A549 treated with AZD2906 at 1 μM for 4 hours (cell line): Measurements from ENCODE around the gene NKAPL. TPM values are rescaled to one million over a fixed set of nuclear protein-coding genes. Genes with fewer than 3 reads are reported as not detected.

Experiments used
- total RNA-seq: library from RNA; stranded (reverse); fragments of 200-300 nt; extraction: Qiagen RNA extraction; gene quantifications from 5 replicates; pipeline ENCODE4 v1.2.3, GENCODE V29; 2022

NKAPL gene
- not detected in 5 replicates for total RNA-seq

DNA sequence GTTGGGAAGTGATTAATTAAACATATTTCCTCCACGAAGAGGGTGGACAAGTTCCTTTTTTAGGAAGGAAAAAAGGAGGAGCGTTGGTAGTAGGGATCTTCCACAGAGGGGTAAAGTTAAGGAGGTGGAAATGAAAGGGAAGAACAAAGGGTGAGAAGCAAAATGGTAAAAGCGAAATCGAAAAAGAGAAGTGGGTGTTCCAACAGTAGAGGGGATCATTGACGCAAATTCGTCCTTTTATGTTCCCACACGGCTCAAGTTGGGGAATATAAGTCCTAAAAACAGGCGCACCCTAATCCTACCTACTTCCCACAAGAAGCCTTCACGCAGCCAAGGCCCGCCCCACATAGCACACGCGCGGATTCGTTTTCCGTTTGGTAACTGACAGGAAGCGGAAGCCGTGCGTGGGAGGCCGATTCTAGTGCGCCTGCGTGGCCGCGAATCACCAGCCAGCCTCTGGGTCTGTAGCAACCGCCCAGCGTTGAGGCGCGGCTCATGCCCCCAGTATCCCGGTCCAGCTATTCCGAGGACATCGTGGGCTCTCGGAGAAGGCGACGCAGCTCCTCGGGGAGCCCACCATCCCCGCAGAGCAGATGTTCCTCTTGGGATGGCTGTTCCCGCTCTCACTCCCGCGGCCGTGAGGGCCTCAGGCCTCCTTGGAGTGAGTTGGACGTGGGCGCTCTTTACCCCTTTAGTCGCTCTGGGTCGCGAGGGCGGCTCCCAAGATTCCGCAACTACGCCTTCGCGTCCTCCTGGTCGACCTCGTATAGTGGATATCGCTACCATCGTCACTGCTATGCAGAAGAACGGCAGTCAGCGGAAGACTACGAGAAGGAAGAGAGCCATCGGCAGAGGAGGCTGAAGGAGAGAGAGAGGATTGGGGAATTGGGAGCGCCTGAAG lies at the start of gene NKAPL:
TSS of gene NKAPL (plus strand) at position 421 of the 901 bp plus-strand sequence. CDS start at position 496, 75 bp downstream.

DNA sequence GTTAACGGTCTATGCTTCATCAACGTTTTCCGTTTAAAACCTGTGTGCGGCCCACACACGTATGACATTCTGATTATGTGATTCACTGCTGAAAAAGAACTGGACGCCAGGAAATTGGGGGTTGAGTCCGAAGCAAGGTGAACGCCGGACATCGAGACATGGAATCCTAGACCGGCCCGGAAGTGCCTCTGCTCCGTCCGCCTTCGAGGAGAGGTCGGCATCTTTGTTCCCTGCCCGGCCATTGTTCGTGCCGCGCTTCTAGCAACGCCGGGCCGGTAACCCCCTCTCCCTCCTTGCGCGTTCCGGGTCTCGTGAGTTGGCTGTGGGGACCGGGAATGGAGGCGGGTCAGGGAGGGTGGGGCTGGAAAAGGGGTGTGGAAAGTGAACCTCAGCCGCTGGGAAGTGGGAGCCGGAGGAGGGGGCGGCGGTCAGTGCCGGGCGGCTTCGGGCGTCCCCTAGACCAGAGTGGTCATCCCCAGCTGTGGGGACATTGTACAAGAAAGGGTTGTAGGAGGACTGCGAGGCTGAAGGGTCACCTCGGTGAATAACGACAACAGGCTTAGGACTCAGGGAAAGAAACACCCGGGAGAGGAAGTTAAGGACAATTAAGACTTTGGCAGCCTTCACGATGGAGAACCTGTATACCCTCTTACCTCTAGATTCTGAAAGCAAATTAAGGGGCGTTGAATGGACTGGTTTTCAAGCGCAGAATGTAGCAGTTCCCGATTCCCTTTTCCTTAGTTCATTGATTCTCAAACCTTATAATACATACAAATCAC lies 33.9 kb upstream of the NKAPL start, which contains the start of gene ZSCAN9:
TSS of gene ZSCAN9 (plus strand) at position 220 of the 779 bp plus-strand sequence. CDS start 1,810 bp downstream, outside the sequence.

DNA sequence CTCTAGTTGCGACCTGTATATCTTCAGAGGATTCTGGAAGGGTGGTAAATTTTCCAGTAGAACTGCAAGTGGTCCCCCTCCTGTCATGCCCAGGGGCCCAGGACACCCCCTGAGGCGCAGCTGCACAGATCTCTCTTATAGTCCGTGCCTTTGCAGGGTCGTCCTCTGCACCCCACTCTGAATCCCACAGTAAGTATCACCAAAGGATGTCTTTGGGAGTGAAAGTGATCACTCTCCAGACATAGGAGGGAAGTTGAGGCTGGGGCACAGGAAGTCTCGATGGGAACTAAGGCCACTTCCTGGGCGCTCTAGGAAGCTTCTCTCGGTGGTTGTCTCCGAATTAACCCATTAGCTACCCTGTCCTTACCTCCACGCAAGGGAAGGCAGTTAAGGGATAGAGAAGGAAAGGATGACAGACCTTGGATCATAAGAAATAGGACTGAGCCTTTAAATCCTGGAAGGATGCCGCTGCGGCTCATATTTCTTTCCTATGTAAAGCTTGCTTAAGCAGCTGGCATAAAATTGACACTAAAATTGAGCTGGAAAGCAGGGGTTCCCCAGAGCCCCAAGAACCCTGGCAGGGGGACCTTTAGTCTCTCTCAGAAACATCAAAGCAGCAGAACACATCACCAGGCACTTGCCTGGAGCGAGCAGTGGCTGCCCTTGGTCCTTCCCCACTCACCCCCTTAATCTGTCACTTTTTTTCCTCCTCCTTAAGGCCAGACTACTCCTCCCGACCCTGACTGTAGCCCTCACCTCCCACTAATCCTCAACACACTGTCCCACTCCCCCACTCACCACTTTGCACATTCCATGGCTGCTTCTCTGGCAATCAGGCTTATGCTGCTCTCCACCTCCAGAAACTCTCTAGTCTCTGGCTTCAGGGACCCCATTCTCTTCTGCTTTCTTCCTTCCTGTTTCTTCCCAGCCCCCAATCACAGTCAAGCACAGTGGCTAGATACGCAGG lies 6.8 kb upstream of the NKAPL start, which contains the start of gene ZKSCAN4:
TSS of gene ZKSCAN4 (minus strand) at position 261 of the 967 bp plus-strand sequence. CDS start 289 bp downstream, outside the sequence.

DNA sequence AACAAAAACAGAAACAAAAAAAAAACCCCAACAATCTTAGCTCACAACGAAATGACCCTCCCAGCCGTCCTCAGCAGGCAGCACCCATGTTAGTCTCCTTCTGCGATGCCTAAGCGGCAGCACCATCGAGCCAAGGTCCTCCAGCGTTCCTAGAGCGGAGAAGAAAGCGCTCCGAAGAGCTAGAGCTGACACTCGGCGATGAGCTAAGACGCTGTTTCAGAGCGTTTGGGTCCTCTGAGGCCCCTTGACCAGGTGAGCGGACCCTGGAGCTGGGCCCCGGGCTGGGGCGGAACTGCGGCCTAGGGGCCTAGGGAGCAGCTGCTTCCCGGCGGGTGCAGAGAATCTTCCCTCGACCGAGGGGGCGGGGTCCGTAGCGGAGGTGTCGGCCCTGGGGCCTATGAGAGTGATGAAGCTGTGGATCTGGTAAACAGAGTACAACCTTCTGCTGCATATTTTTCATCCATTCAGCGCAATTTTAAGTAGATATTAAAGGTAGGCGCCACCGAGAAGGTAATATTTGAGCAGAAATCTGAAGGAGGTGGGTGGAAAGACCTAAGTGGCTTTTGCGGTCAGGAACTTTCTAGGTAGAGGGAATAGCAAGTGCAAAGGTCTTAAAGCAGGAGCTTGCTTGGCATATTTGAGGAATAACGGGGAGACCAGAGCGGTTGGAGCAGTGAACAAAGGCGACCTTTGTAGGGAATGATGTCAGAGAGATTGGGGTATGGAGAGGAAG lies 8.0 kb downstream of the NKAPL start, which contains the start of gene ZSCAN26:
TSS of gene ZSCAN26 (plus strand) at position 182 of the 733 bp plus-strand sequence. CDS start 4,777 bp downstream, outside the sequence.

DNA sequence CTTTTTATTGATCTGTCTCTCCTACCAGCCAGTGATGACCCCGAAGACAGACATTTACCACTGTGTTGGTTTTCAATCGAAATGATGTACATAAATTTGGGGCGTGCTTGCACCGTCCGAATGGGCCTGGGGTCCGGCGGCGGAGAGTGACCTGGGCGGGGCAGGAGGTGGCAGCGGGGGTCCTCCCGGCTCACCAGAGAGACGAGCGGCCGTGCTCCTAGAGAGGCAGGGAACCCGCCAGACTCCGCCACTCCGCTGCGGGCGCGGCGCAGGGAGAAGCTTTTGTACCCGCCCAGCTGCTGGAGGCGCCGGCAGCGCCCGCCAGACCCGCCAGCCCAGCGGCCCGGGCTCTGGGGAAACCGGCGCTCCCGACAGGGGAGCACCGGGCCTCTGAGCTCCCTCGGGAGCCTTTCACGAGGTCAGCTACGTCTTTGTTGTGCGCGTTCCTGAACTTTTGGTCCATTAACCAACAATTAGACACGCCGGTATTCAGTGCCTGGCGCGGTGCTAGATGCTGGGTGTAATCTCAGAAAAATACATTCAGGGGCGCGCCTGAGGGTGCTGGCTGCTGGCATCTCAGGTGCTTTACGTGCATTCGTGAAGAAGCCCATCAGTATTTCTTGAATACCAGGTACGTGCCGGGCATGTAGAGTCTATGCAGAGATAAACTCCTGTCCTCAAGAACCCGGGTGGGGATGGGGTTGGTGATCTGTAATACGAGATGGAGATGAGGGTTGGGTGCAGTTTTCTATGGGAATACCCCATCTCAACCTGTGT lies 22.4 kb downstream of the NKAPL start, which contains the start of gene PGBD1:
TSS of gene PGBD1 (plus strand) at position 285 of the 777 bp plus-strand sequence. CDS start 2,242 bp downstream, outside the sequence.

Other genes with a start within 250 kb of the NKAPL start
- gene ZNF165, start 178.7 kb upstream of the NKAPL start, total RNA-seq = 0.74 to 0.99 TPM (median 0.85 TPM) in 5 replicates
- 3.6 to 4.7 TPM (median 4.0 TPM) in 5 replicates for gene ZSCAN16, start 134.7 kb upstream of the NKAPL start, total RNA-seq
- 3.2 to 5.5 TPM (median 4.8 TPM) in 5 replicates for gene ZKSCAN8, start 117.4 kb upstream of the NKAPL start, total RNA-seq
- gene ZSCAN9, start 34.0 kb upstream of the NKAPL start, total RNA-seq = 6.1 to 8.0 TPM (median 6.8 TPM) in 5 replicates
- 2.6 to 2.7 TPM (median 2.7 TPM) in 5 replicates for gene ZKSCAN4, start 7.0 kb upstream of the NKAPL start, total RNA-seq
- 3.6 to 5.4 TPM (median 4.2 TPM) in 5 replicates for gene ZSCAN26, start 7.8 kb downstream of the NKAPL start, total RNA-seq
- 4.1 to 5.4 TPM (median 4.7 TPM) in 5 replicates for gene PGBD1, start 22.3 kb downstream of the NKAPL start, total RNA-seq
- 1.5 to 2.2 TPM (median 1.8 TPM) in 5 replicates for gene ZSCAN31, start 76.9 kb downstream of the NKAPL start, total RNA-seq
- 1.4 to 1.9 TPM (median 1.7 TPM) in 5 replicates for gene ZKSCAN3, start 90.7 kb downstream of the NKAPL start, total RNA-seq
- 1.3 to 1.9 TPM (median 1.6 TPM) in 5 replicates for gene ZSCAN12, start 140.4 kb downstream of the NKAPL start, total RNA-seq
- gene ZSCAN23, start 184.2 kb downstream of the NKAPL start, total RNA-seq = not detected in 5 replicates